ENCODE results near the gene CEP126.

DNA sequence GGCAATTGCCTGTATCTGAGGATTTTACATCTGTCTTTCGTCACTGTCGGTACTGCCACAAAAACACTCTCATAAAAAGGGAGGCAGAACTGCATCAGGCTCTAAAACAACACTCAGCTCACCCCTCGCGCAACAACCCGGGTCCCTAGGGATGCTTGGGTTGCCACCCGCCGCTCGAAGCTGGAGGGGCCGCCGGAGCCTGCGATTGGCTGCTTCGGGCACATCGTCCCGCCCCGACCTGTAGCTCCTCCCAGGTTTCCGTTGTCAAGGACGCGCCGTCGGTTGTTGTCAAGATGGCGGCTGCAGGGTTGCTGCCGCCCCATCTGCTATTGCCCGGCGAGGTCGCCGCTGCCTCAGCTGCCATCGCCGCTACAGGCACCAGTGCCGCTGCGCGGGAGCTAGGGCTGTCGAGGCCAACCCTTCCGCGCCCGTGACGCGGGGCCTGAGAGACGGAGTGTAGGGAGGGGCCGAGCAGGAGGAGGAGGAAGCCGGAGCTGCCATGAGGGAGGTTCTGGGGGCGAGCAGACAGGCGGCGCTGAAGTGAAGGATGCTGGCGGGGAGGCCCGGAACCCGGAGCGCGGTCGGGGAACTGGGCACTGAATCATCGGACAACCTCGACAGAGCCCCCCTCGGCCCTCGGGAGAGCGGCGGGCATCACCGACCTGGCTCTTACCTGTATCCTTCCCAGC is at the start of gene CEP126:
- TF ChIP-seq, protein P1, sequence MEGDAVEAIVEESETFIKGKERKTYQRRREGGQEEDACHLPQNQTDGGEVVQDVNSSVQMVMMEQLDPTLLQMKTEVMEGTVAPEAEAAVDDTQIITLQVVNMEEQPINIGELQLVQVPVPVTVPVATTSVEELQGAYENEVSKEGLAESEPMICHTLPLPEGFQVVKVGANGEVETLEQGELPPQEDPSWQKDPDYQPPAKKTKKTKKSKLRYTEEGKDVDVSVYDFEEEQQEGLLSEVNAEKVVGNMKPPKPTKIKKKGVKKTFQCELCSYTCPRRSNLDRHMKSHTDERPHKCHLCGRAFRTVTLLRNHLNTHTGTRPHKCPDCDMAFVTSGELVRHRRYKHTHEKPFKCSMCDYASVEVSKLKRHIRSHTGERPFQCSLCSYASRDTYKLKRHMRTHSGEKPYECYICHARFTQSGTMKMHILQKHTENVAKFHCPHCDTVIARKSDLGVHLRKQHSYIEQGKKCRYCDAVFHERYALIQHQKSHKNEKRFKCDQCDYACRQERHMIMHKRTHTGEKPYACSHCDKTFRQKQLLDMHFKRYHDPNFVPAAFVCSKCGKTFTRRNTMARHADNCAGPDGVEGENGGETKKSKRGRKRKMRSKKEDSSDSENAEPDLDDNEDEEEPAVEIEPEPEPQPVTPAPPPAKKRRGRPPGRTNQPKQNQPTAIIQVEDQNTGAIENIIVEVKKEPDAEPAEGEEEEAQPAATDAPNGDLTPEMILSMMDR (IDR thresholded peaks at IDR 0.05; ENCODE audit: low read length), result peak; percentile 47
- no peak for TF ChIP-seq EZH2phosphoT487 (IDR thresholded peaks at IDR 0.05; ENCODE audit: low read length)

All from MM.1S (cell line).